Prostate gland (tissue), 2 donors: ENCODE results near the gene TTC34. TPM values are rescaled to one million over a fixed set of nuclear protein-coding genes. Genes with fewer than 3 reads are reported as not detected.

Experiments
- DNase-seq: peaks from one replicate; pipeline ENCODE4 v3.0.0-alpha.2; 2019; ENCODE audit warnings: low spot score
- H3K27ac ChIP-seq, 2 donors: fragments of 200-600 bp; sonication (generic); 2 replicates each; pipeline ENCODE4 v1.5.1; 2017 to 2019
- H3K27me3 ChIP-seq: fragments of 200-600 bp; sonication (generic); replicated peaks from 2 replicates; pipeline ENCODE4 v1.5.1; 2019; ENCODE audit not compliant: insufficient read depth
- H3K36me3 ChIP-seq, 2 donors: fragments of 200-600 bp; sonication (generic); 1 replicate in 1 of 2; 2 replicates in 1 of 2; pipeline versions ENCODE4 v1.5.1 to v1.8.1; 2017 to 2019
- H3K4me1 ChIP-seq: fragments of 200-600 bp; sonication (generic); replicated peaks from 2 replicates; pipeline ENCODE4 v1.5.1; 2019
- H3K4me3 ChIP-seq, 2 donors: fragments of 200-600 bp; sonication (generic); 2 replicates each; pipeline ENCODE4 v1.5.1; 2017 to 2019
- H3K9me3 ChIP-seq: fragments of 200-600 bp; sonication (generic); 2 replicates; pipeline ENCODE4 v1.5.1; 2017
- CTCF ChIP-seq, 4 experiments: fragments of 200-600 bp in 2 of 4; fragments of 450-650 bp in 2 of 4; sonication (generic) in 2 of 4; IDR thresholded peaks; 1 replicate in 3 of 4; 2 replicates in 1 of 4; pipeline ENCODE4 v1.5.1; 2016 to 2019; ENCODE audit warnings: antibody characterized with exemption in 4 of 4, mild to moderate bottlenecking in 2 of 4, moderate library complexity in 2 of 4
- POLR2A ChIP-seq: fragments of 450-650 bp; IDR thresholded peaks from one replicate; pipeline ENCODE4 v1.6.1; 2016; ENCODE audit warnings: antibody characterized with exemption, mild to moderate bottlenecking
- POLR2AphosphoS5 ChIP-seq: sonication (generic); formaldehyde crosslinking; IDR thresholded peaks from one replicate; pipeline ENCODE4 v1.6.1; 2017; ENCODE audit warnings: antibody characterized with exemption
- WGBS: methylation state at CpG from one replicate; pipeline ENCODE4 v1.1.5; 2018; 5-methylcytosine and 5-hydroxymethylcytosine counted together
- intact Hi-C: fragments of 100-400 bp; cut with DNase I; formaldehyde crosslinking; loops from one replicate; pipeline ENCODE4 v1.14.2; 2022
- total RNA-seq, 2 donors: library from RNA; depleted of rRNA; stranded (reverse); fragments of >200 nt; gene quantifications; one replicate each; pipeline ENCODE4 v1.1.0, GENCODE V29; 2016

TTC34 gene
- total RNA-seq, 2 donors from 2014 or later, result 0.32 to 1.2 TPM

- H3K4me3 ChIP-seq, result peak overlapping the region in 1 of 2 donors; percentile 10
- H3K36me3 ChIP-seq, result no peaks in the 10 kb centered on the region
- TF ChIP-seq POLR2AphosphoS5 (peak; percentile 68), POLR2A (peak; percentile 58), CTCF (IDR thresholded peaks at IDR 0.05) (no peak)
- H3K27ac ChIP-seq, result peak overlapping the region in 1 of 2 donors; percentile 30
- no peaks in the 10 kb centered on the region for H3K9me3 ChIP-seq
- peaks cover 12% of the 10 kb centered on the region for H3K4me1 ChIP-seq
- WGBS, result 51% methylated on average over 12 of the region's 15 CpGs
- H3K27me3 ChIP-seq, result no peaks in the 10 kb centered on the region
- intact Hi-C loops, result no loop called here
- peak; percentile 33 for DNase-seq
These were observed 208.8 kb downstream of the TTC34 start for GRCh38 chr1:2592672-2593071.

DNA sequence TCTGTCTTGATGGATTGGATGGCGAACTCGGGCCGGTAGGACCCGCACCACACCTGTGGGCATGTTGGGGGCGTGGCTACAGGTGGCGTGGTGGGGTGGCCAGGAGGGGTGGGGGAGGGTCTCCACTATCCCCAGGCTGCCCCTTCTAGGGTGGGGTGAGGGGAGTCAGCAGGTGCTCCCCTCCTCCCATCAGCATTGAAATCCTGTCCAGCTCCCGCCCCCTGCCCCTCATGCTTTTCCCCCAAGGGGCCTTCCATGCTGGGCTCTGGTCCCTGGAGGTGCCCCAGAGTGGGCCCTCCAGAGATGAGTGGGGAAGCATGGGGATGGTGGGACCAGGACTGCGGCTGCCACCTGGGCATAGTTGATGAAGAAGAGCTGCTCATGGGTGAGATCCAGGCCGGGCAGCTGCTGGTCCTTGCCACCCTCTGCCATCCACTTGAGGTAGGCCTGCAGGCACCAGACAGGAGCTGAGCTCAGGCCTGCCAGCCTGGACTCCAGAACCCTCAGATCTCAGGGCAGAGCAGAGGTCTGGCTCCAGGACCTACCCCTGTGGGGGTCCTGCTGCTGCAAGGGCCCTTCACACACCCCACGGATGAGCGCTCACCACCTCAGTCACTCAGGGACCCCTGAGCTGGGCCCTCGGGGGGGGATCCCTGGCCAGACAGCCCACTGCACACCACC lies 209.8 kb downstream of the TTC34 start:
- TF ChIP-seq POLR2AphosphoS5, result no peak
- TF ChIP-seq POLR2A, result no peak
- no peak for TF ChIP-seq CTCF (IDR thresholded peaks at IDR 0.05)
- H3K4me3 ChIP-seq, result no peak overlapping the region
- no peaks in the 10 kb centered on the region for H3K27me3 ChIP-seq
- H3K27ac ChIP-seq, result no peak overlapping the region
- no peaks in the 10 kb centered on the region for H3K9me3 ChIP-seq
- H3K4me1 ChIP-seq, result peaks cover 19% of the 10 kb centered on the region
- no peaks in the 10 kb centered on the region for H3K36me3 ChIP-seq
- intact Hi-C loops, result no loop called here
- 90% methylated on average over 12 of the region's 12 CpGs for WGBS
- DNase-seq, result no peak

DNA sequence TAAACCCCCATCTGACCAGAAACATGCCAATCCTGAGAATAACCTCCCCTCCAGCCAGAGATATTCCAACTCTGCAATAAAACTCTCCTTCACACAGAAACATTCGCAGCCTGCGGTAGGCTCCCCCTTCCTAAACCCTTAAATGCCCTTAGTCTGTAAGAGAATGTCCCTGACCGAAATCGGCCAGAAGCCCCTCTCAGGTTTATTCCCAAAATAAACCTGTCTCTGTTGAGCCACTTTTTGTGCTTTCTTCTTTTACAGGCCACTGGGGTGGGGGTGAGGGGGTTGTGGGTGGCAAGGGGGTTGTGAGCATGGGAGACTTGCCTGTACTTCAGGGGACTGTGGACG lies 210.3 kb downstream of the TTC34 start:
- 87% methylated on average over 5 of the region's 5 CpGs for WGBS
- DNase-seq, result no peak

GRCh38 chr1:2590233-2591141 lies 211.0 kb downstream of the TTC34 start:
- intact Hi-C loops, result no loop called here
- H3K4me1 ChIP-seq, result peaks cover 19% of the 10 kb centered on the region
- no peak overlapping the region for H3K4me3 ChIP-seq
- no peak for DNase-seq
- no peaks in the 10 kb centered on the region for H3K27me3 ChIP-seq
- 96% methylated on average over 31 of the region's 31 CpGs for WGBS
- no peaks in the 10 kb centered on the region for H3K36me3 ChIP-seq
- no peaks in the 10 kb centered on the region for H3K9me3 ChIP-seq
- TF ChIP-seq POLR2AphosphoS5 (no peak), POLR2A (no peak), CTCF (IDR thresholded peaks at IDR 0.05) (no peak)
- H3K27ac ChIP-seq, result no peak overlapping the region

More for the DNA sequence above, 210.3 kb downstream of the TTC34 start:
- Histone ChIP-seq H3K27ac (no peak overlapping the region), H3K4me1 (peaks cover 19% of the 10 kb centered on the region), H3K36me3 (no peaks in the 10 kb centered on the region), H3K4me3 (no peak overlapping the region), H3K9me3 (no peaks in the 10 kb centered on the region), H3K27me3 (no peaks in the 10 kb centered on the region)
- TF ChIP-seq POLR2AphosphoS5, result no peak
- TF ChIP-seq POLR2A, result no peak
- no peak for TF ChIP-seq CTCF (IDR thresholded peaks at IDR 0.05)
- intact Hi-C loops, result no loop called here
